ENCODE results near the gene ST6GALNAC3.
"Not testable (repeated sequence)": the region's sequence is repeated elsewhere in the genome, so short reads cannot be mapped to it uniquely, and the experiment has no call there.

ST6GALNAC3 gene

GRCh38 chr1:76075188-76075489 lies 593 bp downstream of the ST6GALNAC3 start:
- DNase-seq, result no peak

DNA sequence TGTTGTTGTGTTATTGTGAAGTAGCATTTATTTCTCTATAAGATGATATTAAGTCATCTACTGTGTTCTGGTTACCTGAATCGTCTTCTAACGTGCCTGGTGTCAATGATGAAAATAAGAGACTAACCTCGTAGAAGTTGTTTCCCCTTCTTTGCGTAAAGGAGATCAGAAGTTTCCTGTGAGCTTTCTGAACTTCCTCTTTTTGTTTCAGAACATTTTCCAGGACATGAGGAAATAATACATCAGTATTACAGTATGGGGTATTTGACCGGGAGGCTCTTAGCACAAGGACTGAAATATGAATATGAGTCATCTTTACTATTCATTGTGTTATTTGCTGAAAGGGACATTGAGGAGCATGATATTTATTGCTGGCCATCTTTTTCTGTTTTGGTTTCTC lies 1.3 kb downstream of the ST6GALNAC3 start:
- no peak for DNase-seq

DNA sequence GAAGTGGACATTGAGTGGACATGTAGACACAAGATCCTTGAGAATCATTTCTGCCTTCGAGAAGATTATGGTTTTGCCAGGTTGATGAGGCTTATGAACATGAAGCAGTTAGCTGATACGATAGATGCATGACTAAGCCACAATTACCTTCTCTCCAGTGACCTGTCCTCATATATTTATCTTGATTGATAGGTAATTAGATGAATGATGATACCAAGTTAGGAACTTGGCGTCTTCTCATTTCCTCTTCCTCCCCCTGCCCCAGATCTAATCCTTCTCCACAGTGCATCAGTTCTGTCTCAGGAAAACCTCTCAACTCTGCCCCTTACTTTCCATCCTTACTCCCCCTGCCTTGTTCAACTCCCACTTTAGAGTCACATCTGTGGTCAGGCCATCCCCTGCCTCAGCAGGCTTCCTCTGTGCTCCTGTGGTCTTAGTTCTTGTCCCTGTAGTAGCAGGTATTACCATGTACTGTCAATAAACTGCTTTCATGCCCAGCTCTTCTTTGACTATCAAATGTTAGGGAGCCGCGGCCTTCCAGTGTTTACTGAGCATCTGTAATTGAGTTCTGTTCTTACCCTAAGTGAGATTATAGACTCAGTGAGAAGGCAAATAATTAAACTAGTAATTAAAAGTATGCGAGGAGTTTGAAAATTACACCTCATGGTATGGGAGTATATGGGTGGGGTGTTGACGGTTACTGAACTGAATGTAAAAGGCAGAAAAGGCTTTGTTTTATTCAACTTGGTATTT lies 5.1 kb downstream of the ST6GALNAC3 start:
- no peak for DNase-seq

DNA sequence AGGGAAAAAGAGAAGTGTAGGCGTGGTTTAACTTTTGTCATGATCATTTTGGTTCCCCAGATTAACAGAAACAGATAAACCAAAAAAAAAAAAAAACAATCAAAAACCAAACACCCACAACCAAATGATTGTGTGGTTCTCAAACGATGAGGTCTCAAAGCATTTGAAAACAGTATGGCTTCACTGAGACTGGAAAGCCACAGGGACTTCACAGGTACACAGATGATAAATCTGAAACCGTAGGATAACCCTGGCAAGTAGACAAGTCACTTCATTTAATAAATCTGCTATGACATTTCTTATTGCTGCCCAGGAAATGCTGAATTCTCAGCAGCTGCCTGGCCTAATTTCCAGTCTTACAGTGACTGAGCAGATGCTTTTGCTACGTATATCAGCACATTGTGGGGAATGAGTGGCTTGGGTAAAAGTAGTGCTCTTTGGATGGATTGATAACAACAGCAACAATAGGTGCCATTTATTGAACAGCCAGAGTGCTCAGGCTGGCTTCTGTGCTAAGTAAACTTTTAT lies 6.1 kb downstream of the ST6GALNAC3 start:
- DNase-seq, result no peak

- no peak for DNase-seq
Observed at GRCh38 chr1:76082062-76082461, 7.5 kb downstream of the ST6GALNAC3 start.

GRCh38 chr1:76083189-76083588 lies 8.6 kb downstream of the ST6GALNAC3 start:
- no peak for DNase-seq

GRCh38 chr1:76084029-76084627 lies 9.6 kb downstream of the ST6GALNAC3 start:
- DNase-seq, result no peak

DNA sequence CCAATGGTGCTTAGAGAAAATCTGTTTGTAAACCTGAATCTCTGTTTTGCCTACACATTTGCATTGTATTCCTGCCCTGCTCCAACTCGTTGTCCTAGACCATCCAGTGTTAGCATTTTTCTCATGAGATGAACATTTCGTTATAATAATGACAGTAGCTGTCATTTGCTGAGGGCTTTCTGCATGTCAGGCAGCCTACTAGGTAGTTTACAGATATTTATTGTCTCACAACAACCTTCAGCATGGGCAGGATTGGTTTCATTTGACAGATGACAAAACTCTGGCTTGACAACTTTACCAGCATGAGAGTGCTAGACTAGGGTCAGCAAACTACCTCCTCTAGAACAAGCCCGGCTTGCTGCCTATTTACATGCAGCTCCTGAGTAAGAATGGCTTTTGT lies 10.1 kb downstream of the ST6GALNAC3 start:
- no peak for DNase-seq

- DNase-seq, result no peak
Observed at GRCh38 chr1:76086109-76086508, 11.6 kb downstream of the ST6GALNAC3 start.

- DNase-seq, result no peak
Observed at GRCh38 chr1:76086597-76086996, 12.1 kb downstream of the ST6GALNAC3 start.

DNA sequence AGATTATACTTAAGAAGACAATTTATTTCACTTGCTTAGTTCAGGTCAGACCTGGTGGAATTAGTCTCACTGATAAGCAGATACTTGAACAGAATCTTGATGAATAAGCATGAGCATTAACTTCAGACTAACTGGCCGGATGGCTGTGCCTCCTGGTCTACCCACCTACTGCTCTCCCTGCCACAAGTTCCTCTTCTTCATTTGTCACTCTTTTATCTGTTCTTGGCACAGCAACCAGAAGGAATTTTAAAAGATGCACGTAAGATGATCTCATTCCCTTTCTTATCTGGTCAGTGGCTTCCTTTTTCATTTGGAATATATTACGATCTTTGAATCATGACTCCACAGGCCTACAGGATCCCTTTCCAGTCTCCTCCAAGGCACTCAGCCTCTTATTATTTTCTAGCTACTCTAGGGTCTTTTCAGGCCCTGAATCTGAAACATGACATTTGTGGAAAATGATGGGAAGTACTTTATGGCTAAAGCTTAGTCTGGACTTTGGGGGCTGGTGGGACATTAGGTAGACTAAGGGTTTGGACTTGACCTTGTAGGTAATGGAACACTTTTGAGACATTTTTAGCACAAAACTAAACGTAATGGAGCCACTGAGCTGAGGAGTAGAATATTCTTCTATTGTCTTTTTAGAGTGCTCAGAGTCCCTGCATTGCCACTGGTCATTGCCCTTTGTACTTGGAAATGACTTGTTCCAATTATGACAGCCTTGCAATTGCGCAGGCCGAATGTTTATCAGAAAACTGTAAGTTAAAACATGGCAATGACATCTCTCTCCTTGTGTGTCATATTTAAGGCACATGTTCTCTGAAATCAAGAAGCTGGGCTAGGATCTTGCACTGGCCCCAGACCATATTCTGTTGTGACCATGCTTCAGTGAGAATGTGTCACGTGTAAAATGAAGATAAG lies 16.0 kb downstream of the ST6GALNAC3 start:
- DNase-seq, result no peak

GRCh38 chr1:76092812-76093211 lies 18.3 kb downstream of the ST6GALNAC3 start:
- no peak for DNase-seq

GRCh38 chr1:76093522-76094312 lies 19.2 kb downstream of the ST6GALNAC3 start:
- no peak for DNase-seq

- DNase-seq, result no peak
Observed at GRCh38 chr1:76095802-76096201, 21.3 kb downstream of the ST6GALNAC3 start.

- DNase-seq, result not testable (repeated sequence)
Observed at GRCh38 chr1:76097064-76097463, 22.5 kb downstream of the ST6GALNAC3 start.

DNA sequence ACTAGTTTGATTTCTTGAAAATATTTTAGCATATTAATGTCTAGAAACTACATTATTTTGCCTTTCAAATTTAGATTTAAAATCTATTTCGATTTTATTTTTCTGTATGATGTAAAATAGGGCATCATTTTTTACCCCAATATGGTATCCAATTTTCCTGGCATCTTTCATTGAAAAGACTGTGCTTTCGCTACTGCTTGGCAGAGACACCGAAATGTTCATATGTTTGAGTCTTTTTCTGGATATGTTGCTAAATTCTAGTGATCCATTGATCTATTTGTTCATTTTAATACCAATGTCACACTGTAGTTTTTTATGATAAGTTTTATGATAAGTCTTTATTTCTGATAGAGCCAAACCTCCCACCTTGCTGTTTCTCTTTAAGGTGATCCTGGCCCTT lies 24.3 kb downstream of the ST6GALNAC3 start:
- DNase-seq, result no peak

DNA sequence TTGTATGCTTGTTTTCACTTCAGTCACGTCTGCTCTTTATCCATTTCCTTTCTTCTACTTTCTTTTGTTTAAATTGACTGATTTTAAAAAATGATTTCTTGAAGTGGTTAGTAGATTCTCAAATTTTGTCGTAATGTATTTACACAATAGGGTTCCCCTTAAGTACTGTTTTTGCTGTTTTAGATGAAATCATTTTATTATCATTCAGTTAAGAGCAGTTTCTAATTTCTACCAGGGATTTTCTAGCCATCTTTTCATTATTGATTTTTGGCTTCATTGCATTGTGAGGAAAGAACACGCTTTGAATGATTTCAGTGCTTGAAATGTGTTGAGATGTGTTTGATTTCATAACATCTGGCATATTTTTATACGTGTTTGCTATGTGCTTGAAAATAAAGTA lies 27.0 kb downstream of the ST6GALNAC3 start:
- DNase-seq, result no peak

DNA sequence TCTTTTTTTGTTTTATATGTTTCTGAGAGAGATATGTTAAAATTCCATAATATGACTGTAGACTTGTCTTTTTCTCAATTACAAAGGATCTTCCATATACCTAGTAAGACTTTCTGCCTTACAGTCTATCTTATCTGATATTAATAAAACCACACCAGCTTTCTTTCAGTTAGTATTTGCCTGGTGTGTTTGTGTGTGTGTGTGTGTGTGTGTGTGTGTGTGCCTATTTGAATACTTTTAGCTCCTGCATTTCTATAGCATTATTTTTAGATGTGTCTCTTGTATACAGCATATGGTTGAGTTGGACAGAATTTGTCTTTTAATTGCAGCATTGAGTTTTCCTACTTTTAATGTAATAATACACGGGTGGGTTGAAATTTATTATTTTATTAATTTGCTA lies 27.5 kb downstream of the ST6GALNAC3 start:
- no peak for DNase-seq

GRCh38 chr1:76103034-76103433 lies 28.5 kb downstream of the ST6GALNAC3 start:
- no peak for DNase-seq

- DNase-seq, result no peak
Observed at GRCh38 chr1:76105372-76105771, 30.8 kb downstream of the ST6GALNAC3 start.

DNA sequence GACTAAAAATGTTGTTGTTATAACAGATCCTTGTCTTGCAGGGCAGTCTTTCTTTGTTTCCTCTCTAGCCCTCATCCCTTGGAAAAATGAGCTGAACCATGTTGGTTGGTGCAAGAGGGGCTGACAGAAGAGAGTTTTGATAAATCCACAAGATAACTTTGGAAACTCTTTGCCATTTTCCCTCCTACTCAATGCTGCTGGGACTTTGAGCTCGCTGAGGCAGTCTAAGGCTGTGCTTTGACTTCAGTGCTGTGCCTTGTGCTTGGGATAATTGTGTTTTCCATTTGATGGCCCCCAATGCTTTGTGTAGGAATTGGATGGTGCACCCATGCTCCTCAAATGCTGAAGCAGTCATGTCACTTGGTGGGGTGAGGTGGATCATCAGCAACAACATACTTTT lies 31.7 kb downstream of the ST6GALNAC3 start:
- DNase-seq, result no peak

DNA sequence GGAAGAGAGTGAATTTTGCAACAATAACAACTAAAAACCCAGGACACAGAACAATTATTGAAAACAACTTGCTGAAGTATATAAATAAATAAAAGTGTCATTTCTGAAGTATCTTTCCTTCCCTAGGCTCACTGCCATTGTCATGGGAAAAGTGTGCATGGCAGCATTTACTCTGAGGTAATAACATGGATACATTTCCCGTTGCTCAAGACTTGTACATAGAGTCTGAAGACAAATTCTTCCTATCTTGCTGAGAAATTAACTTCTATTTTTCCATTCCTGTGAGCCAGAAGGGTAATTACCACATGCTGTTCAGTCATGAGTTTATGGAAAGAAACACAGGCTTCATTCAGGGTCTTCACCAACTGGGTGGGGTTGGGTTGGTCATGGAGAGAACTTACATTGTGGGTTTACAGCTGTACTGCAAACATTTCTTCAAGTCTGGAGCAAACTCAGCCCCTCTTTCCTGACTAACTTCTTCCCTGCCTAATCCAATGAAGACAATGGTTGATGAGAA lies 32.2 kb downstream of the ST6GALNAC3 start:
- no peak for DNase-seq

Measured in effector CD4-positive, alpha-beta T cell (primary cell).